ENCODE measurements around the gene PPP1R9B.
A peak's percentile ranks its signal among the peaks of the same experiment; 100 is the strongest.

Gene PPP1R9B

DNA sequence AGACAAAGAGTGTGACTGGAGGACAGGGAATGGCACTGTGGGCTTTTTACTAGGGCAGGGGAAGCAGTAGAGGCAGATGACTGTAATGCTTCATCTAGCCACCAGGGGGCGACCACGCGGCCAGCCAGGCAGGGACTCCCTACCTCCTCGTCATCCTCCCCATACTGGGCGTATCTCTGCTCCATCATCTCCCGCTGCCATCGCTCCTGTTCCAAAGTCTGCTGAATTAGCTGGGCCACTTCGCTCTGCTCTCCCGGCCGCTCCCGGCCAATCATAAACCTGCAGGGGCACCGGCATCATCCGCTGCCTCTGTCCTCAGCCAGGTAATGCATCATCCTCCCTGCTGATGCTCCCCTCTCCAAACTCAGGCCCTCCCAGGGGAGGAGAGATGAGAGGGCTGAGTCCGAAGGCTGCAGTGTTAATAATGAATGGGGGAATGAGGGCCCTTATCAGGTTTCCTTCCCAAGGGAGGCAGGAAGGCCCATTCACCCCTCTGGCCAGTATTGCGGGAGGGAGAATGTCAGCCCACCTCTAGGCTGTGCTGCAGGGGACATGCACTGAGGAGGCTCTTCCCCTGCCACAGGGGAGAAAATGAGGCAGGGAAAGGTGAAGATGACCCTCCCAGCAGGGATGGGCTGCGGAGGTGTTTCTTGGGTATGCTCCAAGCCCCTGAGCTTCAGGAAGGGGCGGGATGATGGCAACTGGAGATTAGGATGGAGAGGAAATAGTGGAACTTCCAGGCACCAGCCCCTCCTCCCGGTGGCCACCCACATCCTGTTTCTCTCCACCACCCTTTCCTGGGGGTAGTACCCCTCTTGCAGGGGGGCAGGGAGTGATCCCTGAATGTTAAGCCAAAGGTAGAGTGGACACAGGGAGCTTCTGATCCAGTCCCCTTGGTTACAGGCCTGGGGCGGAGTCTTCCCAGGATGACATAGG is 10.3 kb downstream of the PPP1R9B start:
- DNase-seq: peak; percentile 68

DNA sequence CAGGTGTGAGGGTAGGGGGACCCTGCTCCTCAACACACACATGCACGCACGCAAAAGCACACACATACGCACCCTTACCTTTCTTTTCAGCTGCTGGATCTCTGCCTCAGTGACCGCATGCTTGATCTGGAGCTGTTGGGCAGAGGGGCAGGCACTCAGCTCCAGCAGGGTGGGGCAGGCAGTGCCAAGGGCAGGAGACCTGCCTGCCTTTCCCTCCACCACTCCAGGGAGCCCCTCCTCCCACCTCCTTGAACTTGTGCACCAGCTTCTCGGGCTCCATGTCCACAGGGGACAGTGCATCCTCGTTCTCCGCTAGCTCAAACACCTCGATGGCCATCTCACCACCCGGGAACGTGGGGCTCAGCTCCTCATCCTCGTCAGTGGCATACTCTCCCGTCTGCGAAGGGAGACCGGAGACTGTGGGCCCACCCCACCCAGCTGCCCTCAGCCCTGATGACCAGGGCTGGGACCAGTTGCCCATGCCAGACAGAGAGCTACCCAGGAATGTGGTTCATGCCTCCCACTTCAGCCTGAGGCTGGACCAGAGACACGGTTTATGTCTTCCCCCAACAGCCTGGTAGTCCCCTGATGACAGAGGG is 11.2 kb downstream of the PPP1R9B start:
- no peak for DNase-seq

DNA sequence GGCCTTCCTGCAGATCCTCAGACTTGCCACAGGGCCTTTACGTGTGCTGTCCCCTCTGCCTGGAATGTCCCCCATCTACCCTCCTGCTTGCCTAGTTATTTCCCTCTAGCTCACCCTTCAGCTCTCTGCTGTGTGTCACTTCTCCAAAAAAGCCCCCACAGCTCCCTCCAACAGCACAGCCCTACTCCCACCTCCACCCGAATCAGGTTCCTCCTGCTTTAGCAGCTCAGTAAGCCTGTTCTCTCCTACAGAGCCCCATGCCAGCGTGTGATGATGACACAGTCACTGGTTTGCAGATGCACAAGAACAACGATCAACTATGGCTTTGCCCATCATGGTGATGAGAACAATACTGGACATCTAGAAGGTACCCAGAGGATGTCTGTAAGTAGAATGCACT is 13.4 kb downstream of the PPP1R9B start:
- no peak for DNase-seq

DNA sequence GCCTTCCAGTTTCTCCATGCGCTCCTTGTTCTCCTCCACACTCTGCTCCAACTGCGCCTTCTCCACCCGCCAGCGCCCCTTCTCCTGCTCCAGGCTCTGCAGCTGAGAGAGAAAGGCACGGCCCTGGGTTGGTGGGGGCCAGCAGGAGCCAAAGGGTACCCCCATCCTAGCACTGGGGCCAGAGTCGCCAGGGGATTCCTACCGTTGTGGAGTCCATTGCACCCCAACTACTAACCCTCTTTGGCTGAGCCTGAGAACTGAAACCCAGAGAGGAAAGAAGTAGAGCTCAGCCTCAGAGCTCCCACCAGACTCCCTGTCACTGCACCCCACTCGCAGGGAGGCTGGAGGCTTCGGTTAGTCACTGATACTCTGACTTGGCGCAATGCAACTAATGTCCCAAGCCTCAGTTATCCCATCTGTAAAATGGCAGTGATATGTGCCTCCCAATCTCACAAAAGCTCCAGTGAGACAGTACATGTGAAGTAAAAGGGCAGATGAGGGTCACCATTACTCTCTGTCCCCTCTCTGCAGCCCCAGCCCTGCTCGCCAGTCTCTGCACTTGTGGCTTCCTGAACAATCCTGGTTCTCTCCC is 14.3 kb downstream of the PPP1R9B start:
- no peak for DNase-seq

DNA sequence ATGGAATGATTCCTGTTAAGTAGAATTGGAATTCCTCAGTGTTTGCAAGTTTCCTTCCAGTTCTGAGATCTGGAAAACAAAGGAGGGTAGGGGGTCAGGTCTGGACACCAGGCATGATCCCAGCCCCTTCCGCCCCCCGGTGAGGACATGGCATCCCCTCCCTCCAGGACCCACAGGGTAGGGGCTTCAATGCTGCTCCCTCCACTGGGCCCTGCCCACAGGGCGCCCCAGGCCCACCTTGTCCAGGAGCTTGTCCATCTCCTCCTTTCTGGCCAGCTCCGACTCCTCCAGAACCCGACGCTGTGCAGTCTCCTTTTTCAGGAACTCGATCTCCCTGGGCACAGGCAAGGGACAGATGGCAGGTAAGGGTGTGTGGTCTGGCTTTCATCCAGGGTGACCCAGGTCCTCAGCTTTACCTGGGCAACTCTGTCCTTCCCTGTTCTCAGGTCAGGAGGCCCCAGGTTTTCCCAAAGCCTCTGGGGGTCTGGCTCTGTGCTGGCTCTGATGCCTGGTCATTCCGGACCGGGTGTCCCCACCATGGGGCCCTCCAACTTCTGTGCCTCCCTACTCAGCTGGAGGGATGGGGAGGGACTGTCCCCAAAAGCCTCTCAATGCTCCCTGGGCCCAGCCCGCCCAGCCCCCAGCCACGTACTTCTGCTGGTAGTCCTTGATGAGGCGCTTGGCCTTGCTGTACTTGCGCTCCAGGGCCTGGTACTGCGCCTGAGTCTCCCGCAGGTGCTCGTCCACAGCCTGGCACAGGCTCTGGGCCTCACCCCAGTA is 15.0 kb downstream of the PPP1R9B start:
- no peak for DNase-seq

DNA sequence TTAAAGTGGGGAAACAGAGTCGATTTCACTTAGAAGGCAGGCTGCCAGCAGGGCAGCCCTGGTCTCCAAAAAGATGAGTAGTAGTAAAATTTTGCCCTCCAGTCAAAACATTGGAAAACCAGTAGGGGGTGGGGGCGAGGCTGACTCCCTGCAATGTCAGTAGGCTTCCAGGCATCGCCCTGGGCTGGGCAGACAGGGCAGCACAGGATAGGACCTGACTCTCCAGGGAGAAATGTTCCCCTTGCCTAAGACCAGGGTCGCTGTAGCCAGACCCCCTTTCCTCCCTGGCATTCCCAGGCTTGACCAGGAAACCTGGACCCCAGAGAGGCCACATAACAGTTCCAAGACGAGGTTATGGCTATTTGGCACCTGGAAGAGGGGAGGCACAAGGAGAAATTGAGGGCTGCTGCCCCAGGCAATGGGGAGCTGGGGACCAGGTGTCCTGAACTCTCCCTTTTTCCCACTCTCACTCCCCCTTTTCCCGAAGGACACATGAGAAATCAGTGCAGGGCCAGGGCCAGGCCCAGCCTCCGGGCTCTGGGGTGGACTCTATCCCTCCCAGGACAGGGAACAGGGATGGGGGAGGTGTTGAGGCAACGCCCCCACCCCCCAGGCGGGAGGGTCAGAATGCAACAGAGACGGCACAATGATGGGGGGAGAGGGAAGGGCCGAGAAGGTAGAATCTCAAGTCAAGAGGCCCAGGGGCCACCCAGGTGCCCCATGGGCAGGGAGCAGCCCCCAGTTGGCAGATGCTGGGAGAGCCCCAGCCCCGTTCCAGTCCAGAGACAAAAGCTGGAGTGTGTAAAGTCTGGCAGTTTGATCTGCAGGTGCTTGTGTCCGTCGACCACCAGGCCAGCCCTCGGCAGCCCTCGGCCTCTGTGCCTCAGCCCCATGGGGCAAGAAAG is 16.0 kb downstream of the PPP1R9B start:
- DNase-seq: no peak

DNA sequence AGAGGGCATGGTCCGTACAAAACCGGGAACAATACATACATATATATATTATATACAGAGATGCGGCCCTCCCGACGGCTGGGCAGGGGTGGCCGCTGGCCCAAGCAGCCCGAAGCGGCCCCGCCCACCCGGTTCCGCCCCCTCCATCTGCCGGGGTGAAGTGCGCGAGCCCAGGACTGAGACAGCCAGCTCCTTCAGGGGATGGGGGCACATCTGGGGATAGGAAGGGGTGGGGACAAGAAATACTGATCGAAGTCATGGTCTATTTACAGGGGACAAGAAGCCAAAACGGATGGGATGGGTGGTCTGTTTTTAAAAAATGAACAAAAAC is 16.7 kb downstream of the PPP1R9B start:
- no peak for DNase-seq

DNA sequence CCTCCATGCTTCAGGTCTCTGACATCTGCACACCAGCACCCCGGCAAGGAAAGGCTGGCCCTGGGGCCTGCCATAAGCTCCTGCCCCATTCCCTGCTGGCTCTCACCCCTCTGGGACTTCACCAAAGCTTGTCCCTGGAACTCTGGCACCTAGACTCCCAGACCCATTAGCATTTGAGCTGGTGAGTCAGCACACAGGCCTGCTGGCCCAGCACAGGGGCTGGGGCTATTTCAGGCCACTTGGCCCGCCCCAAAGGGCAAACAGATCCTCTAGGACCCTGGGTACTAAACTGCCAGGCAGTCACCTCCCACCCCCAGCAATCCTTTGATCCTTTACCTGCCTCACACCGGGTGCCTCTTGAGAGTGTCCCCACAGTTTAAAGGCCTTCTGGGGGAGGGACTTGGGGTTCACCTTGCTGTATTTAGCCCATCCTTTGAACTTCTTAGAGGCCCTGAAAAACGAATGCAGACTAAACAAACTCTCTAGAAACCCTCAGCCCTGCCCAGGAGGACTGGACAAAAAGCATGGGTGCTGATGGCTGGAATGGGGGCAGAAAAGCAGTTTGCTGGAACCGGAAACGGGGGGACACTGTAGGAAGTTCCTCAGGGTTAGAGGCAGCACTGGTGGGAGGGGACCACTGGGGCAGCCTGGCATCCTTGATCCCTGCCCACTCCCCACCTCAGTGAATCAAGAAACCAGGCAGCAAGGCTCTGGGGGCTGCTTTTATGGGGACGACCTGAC is 17.3 kb downstream of the PPP1R9B start:
- no peak for DNase-seq

DNA sequence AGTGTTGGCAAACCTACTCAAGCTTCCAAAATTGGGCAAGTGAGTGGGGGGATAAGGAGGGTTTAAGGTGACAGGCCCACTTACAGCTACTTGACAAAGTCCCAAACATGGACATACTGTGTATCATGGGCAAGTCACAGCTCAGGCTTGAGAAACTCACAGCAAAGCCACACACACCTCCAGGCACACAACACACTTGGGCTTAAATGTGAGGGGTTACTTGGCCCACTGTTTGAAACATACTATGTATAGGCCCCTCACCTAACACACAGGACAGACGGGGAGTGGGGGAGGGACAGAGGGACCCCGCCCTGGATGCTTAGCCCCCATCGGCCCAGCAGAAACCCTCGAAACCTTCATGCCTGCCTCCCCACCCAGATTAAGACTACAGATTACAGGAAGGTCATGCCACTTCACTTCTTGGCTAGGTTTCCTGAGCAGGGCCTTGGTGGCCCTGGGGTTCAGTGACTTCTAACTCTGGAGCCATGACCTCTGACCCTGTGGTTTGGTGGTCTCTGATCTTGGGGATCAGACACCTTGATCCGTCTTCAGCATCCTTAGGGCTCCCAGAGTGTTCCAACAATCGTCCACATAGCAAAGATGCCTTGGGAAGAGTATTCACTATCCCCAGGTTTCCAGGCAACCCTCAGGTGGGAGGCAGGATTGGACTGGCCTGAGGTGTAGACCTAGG is 18.2 kb downstream of the PPP1R9B start:
- no peak for DNase-seq

DNA sequence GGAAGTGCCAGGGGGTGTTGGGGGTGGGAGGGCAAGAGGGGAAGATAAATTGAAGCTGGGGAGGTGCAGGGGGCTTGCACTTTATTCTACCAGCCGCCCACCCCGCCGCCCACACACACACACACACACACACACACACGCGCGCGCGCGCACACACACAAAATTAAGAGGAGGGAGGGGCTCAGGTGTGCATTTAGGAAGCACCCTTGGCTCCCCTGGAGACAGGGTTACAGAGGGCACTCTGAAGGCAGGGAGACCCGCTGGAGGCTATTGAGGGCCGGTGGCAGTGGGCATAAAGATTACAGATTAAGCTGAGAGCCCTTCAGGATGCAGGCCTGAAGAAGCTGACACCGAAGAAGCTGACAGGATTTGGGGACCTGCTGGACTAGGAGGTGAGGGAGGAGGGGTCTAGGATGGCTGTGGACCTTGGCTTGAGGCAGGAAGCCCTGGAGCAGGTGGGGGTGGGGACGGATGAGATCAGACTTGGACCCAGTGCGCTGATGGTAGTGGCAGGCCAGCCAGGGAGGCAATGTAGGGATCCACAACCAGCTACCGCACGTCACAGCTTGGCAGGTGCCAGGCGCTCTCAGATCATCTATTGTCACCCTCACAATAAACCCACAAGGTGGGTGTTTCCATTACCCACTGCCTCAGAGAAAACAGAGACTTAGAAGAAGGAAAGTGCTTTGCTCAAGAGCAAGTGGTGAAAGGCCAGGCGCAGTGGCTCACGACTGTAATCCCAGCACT is 19.7 kb downstream of the PPP1R9B start:
- DNase-seq: no peak

DNA sequence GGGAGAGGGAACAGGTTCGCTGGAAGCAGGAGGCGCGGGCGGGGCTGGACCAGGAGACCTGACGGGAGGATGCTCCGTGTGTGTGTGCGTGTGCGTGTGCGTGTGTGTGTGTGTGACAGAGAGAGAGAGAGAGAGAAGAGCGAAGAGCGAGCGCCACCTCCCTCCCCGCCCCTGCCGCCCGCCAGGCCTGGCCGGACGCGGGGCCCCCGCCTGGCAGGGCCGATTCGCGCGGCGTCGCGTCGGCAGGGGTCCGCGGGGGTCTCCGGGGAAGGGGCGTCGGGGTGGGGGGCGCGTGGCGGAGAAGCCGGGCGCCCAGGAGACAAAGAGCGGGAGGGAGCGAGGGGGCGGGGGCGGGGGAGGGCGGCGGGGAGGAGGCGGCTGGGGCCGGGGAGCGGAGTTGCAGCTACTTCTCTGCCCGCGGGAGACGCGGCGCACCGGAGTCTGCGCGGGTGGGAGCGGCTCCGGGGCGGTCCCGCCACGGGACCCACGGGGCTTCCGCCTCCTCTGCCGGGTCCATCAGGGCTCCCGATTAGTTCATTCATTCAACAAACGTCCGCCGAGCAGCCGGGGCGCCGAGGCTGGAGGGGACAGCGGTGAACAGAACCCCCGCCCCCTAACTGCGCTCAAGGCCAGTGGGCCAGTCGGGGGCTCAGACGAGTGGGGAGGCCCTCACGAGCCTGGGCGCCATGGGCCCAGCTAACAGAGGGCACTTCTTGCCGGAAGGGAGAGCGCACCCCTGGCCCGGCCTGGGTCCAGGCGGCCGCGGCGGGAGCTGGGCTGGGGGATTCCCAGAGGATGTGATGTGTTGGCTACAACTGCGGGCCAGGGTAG is 20.5 kb downstream of the PPP1R9B start, which contains the start of gene SAMD14:
SAMD14 (minus strand) TSS at position 433 of the 831 bp plus-strand sequence. CDS start 5,201 bp downstream, outside the sequence.
- DNase-seq: no peak

DNA sequence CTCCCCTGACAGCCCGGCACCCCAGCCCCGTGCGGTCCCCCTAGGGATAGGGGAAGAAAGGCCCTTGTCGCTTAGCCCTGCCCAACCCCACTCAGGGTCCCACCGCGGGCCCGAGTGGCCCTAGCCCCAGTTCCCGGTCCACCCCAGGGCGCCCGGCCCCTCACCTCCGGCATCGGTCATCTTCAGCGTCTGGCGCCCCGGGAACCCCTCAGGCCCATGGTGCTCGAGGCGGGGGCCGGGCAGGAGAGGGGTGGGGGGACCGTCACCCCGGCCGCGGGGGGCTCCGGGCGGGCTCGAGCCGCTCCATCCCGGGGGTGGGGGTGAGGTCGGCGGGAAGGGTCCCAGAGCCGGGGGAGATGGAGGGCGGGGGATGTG is 21.1 kb downstream of the PPP1R9B start:
- DNase-seq: no peak

DNA sequence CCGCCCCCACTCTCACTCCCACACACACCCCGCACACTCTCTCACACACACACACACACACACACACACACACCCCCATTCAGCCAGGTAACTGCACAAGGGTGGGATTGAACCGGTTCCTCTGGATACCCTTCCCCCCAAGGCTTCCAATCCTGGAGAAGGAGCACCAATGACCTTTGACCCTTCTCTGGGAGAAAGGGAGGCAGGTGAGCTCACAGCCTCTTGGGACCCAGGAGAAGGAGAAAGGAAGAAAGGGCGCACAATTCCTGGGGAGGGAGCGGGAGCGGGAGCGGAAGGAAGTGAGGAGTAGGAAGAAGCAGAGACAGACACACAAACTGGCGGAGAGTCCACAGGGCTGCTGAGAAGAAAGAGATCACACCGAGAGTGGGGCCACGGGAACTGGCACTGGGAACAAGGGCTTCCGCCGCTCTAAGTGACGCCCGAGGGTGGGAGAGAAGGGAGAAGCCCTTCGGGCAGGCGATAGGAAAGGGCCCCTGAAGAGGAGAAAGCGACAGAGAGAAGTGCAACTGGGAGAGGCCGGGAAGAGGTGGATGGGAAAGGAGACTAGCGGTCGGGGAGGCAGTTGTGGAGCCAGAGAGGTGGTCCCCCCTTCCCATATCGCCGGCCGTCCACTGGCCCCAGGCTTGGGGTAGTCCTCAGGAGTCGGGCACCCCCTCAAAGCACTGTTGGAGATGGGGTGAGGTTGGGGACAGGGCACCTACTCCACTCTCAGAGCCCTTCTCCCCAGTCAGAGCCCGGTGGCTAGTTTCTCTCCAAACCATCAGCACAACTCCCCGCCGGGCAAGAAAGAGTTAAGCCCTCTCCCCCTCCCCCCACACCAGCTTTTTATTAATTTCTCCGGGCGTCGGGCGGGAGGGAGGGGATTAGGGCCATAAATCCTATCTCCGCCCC is 21.8 kb downstream of the PPP1R9B start:
- DNase-seq: no peak

DNA sequence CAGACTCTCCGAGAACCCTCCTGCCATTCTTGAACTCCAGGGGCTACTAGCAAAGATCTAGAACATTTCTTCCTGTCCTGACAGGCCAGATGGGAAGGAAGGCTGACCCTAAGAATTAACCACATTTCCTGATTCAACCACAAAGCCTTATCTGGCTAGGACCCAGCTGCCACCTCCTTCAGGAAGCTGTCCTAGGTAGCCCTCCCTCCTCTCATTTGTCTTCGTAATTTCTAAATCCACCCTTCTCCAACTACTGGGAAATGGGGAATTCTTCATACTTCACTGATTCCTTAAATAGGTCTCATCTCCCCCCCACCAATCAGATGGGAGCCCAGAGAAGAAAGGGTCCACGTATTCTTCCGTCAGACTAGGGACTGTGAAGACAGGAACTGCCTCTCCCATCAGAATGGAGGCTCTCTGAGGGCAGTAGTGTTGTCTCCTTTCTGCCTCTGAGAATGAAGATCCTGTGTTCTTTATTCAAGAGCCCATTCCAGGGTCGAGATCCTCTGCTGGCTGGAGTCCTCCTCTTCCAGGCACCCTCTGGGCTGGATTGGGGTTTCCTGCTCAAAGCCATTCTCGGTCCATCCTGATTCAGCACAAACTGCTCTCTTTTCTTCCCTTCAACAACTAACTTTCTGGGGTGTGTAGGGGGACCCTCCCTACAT is 22.6 kb downstream of the PPP1R9B start:
- no peak for DNase-seq

DNA sequence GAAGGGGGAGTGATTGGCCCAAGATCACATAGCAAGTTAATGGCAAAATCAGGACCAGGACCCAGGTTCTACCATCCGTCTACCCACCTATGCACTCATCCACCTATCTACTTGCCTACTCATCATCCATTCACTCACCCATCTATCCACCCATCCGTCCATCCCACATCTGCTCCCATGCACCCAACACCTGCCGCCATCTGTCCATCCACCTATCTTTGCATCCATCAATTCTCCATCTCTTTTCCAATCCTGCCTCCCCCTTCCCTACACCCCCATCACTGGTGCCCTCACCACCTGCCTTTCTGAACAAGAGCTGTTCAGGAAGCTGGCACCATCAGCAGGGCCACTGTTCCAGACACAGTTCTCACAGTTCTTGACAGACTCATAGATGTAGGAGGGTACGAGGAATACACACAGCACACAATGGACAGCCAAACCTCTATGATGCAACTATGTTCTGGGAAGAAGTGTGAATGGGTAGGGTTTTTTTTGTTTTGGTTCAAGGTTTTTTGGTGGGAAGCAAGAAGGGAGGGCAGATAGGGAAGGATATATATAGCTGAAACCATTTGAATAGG is 25.0 kb downstream of the PPP1R9B start:
- no peak for DNase-seq

DNA sequence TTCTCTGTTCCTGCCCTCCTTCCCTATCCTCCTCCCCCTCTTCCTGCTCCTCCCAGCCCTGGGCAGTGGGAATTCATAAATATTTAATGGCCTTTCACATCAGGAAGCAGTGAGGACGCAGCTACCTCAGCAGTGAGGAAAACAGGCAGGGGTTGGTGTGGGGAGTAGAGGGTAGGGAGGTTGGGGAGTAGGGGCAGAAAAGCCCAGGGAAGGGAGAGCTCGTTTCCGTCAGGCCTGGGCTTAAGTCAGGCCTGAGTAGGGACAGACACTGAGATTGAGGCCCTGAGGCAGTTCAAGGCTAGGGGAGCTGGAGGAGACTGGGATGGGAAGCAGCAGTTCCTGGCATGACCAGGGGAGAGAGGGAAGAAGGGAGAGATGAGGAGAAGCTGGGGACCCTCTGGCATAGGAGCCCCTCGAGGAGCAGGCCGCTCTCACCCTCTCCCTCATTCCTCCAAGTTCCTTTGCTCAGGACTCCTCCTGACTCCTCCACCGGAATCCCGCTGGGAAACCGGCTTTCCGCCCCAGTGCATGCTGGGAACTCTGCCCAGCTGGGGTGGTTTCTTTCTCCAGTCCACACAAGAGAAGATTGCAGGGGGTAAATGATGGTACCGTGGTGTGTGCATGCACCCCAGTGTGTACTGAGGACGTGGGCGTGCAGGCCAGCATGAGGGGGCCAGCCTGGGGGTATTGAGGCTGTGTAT is 26.7 kb downstream of the PPP1R9B start:
- DNase-seq: no peak
